Activated gamma-delta T cell treated with Interleukin-2 at 50 U/mL for 16 hours (primary cell): ENCODE data around the gene GCM1.
"Not testable (repeated sequence)": the region's sequence is repeated elsewhere in the genome, so short reads cannot be mapped to it uniquely, and the experiment has no call there.

Source experiments
- DNase-seq: peaks from one replicate; pipeline ENCODE4 v3.0.0-alpha.2; 2020

Gene GCM1

DNA sequence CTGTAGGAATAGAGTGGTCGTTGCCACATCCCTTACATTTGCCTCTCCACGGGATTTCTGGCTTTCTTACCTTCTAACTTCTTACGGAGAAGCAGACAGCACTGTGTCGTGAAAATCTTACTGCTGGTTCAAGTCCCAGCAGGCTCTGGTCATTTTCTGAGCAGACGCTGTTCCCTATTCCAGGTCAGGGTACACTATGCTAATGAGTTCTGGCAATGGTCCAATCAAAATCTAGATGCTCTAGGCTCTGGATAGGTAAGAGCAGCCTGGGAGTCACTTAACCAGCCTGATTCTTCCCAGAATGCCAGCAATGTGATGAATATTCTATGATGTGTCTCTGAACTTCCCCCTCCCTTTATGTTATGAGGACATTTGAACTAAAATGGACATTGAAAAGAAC lies at the start of gene GCM1:
TSS of gene GCM1 (minus strand) at position 158 of the 400 bp plus-strand sequence. CDS start 3,209 bp downstream, outside the sequence.
- DNase-seq = no peak

DNA sequence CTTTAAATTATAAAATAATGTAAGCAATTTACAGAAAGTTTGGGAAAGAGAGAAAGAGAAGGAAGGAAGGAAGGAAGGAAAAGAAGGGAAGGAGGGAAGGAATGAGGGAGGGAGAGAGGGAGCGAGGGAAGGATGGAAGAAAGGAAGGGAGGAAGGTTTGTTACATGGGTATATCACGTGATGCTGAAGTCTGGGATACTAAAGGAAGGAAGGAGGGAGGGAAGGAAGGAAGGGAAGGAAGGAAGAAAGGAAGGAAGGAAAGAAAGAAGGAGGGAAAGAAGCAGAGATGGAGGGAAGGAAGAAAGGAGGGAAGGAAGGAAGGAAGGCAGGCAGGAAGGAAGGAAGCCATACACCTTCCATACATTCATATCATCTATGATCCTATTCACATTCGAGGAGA lies 48.9 kb upstream of the GCM1 start:
- no peak for DNase-seq

- DNase-seq = no peak
Observed at GRCh38 chr6:53195048-53195447, 46.4 kb upstream of the GCM1 start.

DNA sequence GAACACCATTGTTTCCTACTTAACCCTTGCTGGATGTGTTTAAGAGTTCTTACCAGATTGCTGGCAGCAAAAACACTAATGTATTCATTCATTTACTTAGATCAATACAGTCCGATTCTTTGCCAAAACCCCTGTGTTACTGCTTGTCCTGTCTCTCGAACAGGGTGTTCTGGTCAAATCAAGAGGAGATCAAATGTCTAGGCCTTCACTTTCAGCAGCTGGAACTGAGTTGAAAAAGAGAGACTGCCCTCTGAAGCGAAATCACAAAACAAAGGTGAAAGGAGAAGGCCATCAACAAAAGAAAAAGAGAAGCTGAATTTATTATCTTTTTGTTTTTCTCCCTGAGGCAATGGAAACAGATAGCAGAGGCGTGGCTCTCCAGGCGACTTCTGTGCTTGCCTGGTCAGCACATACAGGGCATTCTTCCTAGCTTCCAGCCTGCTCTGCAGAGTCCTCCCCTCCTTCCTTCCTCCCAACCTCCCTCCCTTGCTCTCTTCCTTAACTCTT lies 44.1 kb upstream of the GCM1 start:
- no peak for DNase-seq

DNA sequence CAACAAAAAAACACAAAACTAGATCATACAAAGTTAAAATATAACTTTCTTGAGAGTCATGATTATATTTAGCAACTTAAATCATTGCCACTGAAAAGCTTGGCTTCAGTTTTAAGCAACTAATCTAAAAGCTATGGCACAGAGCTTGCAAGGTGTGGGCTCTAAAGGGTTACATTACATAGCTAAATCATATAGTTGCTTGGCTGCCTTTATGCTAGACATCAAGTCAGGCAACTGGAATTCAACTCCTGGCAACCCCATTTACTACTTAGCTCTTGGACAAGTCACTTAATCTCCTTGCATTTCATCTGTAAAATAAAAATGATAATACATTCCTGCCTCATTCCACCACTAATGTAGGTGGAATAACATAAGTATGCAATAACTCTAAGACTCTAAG lies 40.9 kb upstream of the GCM1 start:
- DNase-seq = no peak

DNA sequence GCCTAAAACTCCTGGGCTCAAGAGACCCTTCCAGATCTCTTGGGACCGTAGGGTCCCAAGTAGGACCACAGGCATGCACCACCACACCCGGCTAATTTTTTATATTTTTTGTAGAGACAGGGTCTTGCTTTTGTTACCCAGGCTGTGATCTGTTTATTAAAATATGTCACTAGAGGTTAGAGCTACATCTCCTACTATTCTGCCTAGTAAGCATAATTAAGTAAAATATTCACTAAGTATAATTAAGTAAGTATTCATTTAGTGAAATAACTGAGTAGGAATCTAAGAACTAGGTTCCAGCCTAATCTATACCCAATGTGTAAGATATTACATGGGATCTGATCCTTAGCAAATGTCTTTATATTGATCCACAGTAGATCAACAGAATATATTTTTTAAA lies 40.2 kb upstream of the GCM1 start:
- no peak for DNase-seq

- no peak for DNase-seq
Observed at GRCh38 chr6:53180678-53181077, 32.0 kb upstream of the GCM1 start.

DNA sequence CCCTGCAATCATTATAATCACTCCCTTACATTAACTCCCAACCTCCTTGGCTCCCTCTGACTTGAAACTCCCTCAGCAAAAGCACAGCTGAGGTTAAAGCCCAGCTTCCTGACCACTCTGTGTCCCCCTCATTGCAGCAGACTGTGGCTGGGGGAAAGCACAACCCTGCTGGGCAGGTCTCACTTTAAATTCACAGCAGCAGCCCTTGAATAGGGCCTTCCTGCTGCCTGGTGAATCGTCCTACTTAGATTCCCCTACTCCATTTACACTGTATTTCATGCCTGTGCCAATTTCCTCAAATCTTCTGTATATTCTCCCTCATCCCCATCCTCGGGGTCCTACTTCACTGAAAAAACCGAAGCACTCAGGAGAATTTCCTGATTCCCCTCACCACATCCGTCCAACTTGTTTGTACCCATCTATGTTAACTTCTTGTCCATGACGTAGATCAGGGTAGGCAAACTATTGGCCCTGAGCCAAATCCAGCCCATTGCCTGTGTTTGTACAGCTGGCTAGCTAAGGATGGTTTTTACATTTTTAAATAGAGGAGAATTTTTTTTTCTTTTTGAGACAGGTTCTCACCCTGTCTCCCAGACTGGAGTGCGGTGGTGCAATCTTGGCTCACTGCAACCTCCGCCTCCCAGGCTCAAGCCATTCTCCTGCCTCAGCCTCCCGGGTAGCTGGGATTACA lies 31.5 kb upstream of the GCM1 start:
- DNase-seq = peak; percentile 28

DNA sequence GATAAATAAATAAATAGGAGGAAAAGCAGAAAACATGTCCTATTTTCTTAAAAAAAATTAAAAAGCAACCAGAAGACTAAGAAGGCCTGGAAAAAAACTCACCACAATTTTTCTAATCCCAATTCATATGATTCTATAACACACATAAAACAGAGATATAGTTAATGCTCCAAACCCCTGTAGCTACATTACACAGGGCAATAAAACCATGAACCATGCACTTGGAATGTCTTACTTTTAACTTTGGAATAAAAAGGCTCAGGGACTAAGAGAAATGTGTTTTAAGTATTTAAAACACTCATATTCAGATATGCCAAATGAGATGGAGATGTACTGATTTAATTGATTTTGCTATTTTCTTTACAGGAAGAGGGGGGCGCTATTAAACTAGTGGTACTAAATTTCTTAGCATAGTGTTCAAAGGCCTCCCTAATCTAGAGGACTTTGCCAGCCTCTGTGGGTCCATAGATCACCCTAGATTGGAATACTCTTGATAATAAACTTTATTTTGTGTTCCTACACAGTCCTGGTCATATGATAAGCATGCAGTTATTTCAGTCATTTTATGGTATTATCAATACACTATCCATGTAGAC lies 30.3 kb upstream of the GCM1 start:
- DNase-seq = no peak

DNA sequence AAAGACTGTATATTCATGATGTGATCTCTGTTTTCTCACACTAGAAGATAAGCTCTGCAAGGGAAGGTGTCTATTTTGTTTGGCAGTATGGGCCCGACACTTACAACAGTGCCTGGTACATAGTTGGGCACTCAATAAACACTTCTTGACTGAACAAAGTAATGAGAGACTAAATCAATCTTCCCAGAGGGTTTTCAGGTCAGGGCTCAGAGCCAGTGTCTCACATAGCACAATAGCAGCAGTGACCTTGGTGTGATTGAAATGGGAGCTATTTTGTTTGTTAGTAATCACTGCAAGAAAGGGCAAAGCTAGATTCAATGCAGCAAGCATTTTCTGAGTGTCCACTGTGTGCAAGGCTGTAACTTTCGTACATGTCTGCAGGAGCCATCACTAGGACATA lies 26.4 kb upstream of the GCM1 start:
- no peak for DNase-seq

DNA sequence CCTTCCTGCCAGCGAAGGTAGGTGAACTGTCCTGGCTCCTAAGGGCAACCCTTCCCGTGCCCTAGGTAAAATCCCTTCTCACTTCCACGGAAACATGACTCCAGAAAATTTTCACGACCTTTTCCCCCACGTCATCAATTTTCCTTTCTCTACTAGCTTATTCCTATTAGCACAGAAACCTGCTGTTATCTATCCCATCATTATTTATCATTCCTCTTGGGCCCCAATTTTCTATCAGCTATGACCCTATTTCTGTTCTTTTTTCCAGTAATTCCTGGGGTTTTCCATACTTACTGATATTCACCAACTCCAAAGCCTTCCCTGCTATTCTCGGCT lies 23.8 kb upstream of the GCM1 start:
- no peak for DNase-seq

- DNase-seq = peak; percentile 93
Observed at GRCh38 chr6:53171605-53172467, 23.2 kb upstream of the GCM1 start.

GRCh38 chr6:53168516-53169267 lies 20.1 kb upstream of the GCM1 start:
- no peak for DNase-seq

DNA sequence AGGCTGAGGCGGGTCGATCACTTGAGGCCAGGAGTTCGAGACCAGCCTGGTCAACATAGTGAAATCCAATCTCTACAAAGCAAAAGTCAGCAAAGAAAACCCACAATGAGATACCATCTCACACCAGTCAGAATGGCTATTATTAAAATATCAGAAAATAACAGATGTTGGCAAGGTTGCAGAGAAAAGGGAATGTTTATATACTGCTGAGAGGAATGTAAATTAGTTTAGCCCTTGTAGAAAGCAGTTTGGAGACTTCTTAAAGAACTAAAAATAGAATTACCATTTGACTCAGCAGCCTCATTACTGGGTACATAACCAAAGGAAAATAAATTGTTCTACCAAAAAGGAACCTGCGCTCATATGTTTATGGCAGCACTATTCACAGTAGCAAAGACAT lies 16.7 kb upstream of the GCM1 start:
- no peak for DNase-seq

DNA sequence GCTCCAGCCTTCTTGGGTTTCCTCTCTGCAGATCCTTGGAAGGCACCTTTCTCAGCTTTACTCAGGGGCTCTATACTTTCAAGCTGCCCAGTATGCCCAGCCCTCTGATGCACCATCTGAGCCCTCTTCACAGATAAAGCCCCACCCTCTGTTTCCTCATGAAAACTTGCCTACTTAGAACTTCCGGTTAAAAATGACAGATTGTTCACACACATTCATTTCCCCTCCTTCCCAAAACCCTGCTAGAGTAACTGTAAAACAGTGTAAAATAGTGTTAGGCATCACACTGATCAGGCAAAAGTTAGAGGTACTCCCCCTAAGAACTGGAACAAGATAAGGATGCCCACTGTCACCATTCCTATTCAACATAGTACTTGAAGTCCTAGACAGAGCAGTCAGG lies 14.0 kb upstream of the GCM1 start:
- no peak for DNase-seq

DNA sequence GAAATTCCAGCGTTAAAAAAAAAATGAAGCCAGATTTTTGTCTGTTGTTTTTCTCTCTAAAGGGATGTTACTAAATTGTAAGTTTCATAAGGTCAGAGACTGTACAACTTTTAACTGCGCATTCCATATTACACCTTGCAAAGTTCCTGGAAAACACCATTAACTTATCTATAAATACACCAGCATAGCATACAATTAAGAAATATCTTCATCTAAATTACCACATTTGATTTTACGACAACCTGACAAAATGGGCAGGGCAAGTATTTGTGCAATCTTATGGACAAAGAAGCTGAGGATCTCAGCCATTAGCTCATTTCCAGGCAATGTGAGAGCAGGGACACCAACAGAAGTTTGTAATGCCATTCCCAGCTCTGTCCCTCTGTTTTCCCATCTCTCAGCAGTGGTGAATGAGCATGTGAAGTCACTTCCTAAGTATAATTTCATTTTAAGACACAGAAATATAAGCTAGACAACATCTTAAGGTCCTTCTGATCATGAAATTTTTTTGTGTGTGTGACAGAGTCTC lies 12.9 kb upstream of the GCM1 start:
- no peak for DNase-seq

DNA sequence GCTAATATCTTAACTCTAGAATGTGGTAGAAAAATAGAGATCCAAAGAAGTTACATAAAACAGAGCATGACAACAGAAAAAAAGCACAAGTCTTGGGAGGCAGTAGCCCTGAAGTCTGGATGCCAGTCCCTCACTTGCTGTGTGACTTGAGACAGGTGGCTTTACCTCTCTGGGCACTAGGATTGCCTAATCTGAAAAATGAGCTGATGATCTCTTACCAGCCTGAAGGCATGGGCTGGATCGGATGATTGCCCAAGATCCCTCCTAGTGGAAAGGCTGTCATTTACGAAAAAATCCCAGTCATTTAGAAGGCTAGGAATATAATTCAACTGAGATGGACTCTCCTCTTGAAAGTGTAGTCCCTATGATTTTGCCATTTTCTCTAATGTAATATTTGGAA lies 10.9 kb upstream of the GCM1 start:
- DNase-seq = no peak

- not testable (repeated sequence) for DNase-seq
Observed at GRCh38 chr6:53158076-53158475, 9.4 kb upstream of the GCM1 start.

DNA sequence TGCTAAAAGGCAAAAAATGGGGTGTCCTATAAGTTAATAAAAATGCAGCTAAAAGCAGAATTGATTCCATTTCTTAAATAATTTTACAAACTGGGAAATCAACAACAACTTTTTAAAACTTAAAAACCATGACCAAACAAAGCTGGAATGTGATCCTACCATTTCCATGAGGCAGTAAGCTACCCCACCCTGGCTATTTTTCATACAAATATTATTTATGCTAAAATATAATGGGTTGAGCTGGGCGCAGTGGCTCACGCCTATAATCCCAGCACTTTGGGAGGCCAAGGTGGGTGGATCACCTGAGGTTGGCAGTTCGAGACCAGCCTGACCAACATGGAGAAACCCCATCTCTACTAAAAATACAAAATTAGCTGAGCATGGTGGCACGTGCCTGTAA lies 6.6 kb upstream of the GCM1 start:
- DNase-seq = not testable (repeated sequence)

GRCh38 chr6:53154794-53155193 lies 6.2 kb upstream of the GCM1 start:
- no peak for DNase-seq

GRCh38 chr6:53154071-53154470 lies 5.4 kb upstream of the GCM1 start:
- DNase-seq = no peak

DNA sequence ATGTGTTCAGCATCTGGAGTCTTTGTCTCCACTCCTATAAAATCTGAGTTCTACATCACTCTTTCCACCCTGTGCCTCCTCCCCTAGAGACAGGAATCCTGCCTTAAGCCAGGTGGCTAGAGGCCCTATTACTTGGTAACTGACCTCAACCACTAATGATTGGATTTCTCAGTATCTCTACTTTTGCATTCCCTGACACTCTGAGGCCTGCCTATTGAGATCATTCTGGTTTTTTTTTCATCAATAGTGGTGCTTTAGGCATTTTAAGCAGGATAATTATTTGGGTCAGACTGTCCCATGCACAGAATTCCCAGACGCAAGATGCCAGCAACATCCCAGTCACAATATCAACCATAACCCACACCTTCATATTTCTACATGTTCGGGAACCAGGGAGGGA lies 3.9 kb upstream of the GCM1 start:
- no peak for DNase-seq

- no peak for DNase-seq
Observed at GRCh38 chr6:53151676-53152075, 3.0 kb upstream of the GCM1 start.
